Glutamatergic neuron (in vitro differentiated cells): Measurements from ENCODE around the gene ANXA3. TPM values are rescaled to one million over a fixed set of nuclear protein-coding genes. Genes with fewer than 3 reads are reported as not detected.
"Not testable (repeated sequence)": the region's sequence is repeated elsewhere in the genome, so short reads cannot be mapped to it uniquely, and the experiment has no call there.

Source experiments
- DNase-seq: peaks from one replicate; pipeline ENCODE4 v3.0.0; 2022
- H3K27ac Mint-ChIP-seq: one replicate; pipeline ENCODE4 v1.8.0; 2020; ENCODE audit warnings: mild to moderate bottlenecking, mixed read lengths, inconsistent platforms; ENCODE audit not compliant: unreplicated experiment
- H3K27me3 Mint-ChIP-seq: one replicate; pipeline ENCODE4 v1.8.0; 2020; ENCODE audit warnings: mild to moderate bottlenecking, moderate library complexity, mixed read lengths, inconsistent platforms; ENCODE audit not compliant: unreplicated experiment
- H3K36me3 Mint-ChIP-seq: one replicate; pipeline ENCODE4 v1.8.0; 2020; ENCODE audit warnings: mild to moderate bottlenecking, mixed read lengths, inconsistent platforms; ENCODE audit not compliant: unreplicated experiment
- H3K4me1 Mint-ChIP-seq: one replicate; pipeline ENCODE4 v1.8.0; 2020; ENCODE audit warnings: mild to moderate bottlenecking, low read depth, mixed read lengths, inconsistent platforms; ENCODE audit not compliant: unreplicated experiment
- H3K4me3 Mint-ChIP-seq: one replicate; pipeline ENCODE4 v1.8.0; 2020; ENCODE audit warnings: mild to moderate bottlenecking, mixed read lengths, inconsistent platforms; ENCODE audit not compliant: unreplicated experiment
- H3K9me3 Mint-ChIP-seq: one replicate; pipeline ENCODE4 v1.8.0; 2020; ENCODE audit warnings: mild to moderate bottlenecking, moderate library complexity, mixed read lengths, inconsistent platforms; ENCODE audit not compliant: unreplicated experiment
- long read RNA-seq: library from polyadenylated mRNA; unstranded; transcript quantifications from one replicate; pipeline ENCODE4 v2.0.0, GENCODE V29; 2020; ENCODE audit not compliant: unreplicated experiment
- total RNA-seq: library from RNA; stranded (reverse); fragmentation: NEBNext Ultra II Directional; extraction: Animal tissue kit (Norgen Biotek cat#: 25700); gene quantifications from one replicate; pipeline ENCODE4 v1.2.1, GENCODE V29; 2021; ENCODE audit not compliant: unreplicated experiment
- TF ChIP-seq, protein P1 (sequence below): fragments of 200-600 bp; sonication (generic); IDR thresholded peaks from one replicate; pipeline ENCODE4 v1.5.0; 2021; ENCODE audit not compliant: partially characterized antibody, unreplicated experiment

Gene ANXA3, protein sequence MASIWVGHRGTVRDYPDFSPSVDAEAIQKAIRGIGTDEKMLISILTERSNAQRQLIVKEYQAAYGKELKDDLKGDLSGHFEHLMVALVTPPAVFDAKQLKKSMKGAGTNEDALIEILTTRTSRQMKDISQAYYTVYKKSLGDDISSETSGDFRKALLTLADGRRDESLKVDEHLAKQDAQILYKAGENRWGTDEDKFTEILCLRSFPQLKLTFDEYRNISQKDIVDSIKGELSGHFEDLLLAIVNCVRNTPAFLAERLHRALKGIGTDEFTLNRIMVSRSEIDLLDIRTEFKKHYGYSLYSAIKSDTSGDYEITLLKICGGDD
- not detected for total RNA-seq
- long read RNA-seq, partial matches to known transcripts: 0 of 1 reads
- long read RNA-seq, other reads (novel, unspliced or antisense): 0 of 1 reads

DNA sequence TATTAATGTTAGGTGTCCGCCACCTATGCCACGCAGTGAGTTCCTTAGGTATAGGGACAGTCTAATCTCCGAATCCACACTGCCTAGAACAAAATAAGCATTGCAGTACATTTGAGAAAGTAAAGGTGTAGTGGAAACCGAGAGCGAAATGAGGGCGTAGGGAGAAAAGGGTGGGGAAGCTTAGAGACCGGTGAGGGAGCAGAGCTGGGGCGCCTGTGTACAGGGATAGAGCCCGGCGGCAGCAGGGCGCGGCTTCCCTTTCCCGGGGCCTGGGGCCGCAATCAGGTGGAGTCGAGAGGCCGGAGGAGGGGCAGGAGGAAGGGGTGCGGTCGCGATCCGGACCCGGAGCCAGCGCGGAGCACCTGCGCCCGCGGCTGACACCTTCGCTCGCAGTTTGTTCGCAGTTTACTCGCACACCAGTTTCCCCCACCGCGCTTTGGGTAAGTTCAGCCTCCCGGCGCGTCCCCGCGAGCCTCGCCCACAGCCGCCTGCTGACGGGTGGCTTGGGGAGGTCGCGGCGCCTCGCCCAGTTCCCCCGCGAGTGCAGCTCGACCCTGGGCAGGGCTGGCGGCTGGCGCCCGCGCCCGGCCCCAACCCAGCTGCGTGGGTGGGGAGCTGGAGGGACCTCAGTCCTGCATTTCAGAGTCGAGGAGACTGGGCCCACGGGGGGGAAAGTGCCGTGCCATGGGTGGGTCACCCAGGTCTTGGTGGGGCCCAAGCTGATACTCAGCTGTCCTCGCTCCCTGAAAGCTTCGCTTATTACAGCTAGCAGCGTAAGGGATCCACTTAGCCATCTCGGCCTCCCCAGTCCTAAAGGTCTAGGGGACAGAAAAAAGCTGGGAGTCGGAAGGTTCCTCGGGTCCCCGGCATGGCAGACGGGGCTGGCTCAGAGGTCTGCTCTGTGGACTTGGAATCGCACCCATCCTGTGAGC lies at the start of gene ANXA3:
Gene ANXA3 (plus strand): TSS at position 351 of the 932 bp plus-strand sequence. CDS start 2,704 bp downstream, outside the sequence.
- H3K4me3 Mint-ChIP-seq: peak within 1 kb of the TSS; percentile 88
- TF ChIP-seq, protein P1, sequence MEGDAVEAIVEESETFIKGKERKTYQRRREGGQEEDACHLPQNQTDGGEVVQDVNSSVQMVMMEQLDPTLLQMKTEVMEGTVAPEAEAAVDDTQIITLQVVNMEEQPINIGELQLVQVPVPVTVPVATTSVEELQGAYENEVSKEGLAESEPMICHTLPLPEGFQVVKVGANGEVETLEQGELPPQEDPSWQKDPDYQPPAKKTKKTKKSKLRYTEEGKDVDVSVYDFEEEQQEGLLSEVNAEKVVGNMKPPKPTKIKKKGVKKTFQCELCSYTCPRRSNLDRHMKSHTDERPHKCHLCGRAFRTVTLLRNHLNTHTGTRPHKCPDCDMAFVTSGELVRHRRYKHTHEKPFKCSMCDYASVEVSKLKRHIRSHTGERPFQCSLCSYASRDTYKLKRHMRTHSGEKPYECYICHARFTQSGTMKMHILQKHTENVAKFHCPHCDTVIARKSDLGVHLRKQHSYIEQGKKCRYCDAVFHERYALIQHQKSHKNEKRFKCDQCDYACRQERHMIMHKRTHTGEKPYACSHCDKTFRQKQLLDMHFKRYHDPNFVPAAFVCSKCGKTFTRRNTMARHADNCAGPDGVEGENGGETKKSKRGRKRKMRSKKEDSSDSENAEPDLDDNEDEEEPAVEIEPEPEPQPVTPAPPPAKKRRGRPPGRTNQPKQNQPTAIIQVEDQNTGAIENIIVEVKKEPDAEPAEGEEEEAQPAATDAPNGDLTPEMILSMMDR: no peak
- H3K9me3 Mint-ChIP-seq: no peaks in the 10 kb centered on the region
- no peak within 1 kb of the TSS for H3K27ac Mint-ChIP-seq
- DNase-seq: peak; percentile 35
- H3K27me3 Mint-ChIP-seq: no peaks in the 10 kb centered on the region
- no peaks in the 10 kb centered on the region for H3K4me1 Mint-ChIP-seq
- no peaks in the 10 kb centered on the region for H3K36me3 Mint-ChIP-seq

- not testable (repeated sequence) for H3K4me1 Mint-ChIP-seq, H3K27ac Mint-ChIP-seq, H3K4me3 Mint-ChIP-seq, H3K36me3 Mint-ChIP-seq, H3K9me3 Mint-ChIP-seq, H3K27me3 Mint-ChIP-seq, DNase-seq
These were observed 45.3 kb upstream of the ANXA3 start for GRCh38 chr4:78506260-78506659.

DNA sequence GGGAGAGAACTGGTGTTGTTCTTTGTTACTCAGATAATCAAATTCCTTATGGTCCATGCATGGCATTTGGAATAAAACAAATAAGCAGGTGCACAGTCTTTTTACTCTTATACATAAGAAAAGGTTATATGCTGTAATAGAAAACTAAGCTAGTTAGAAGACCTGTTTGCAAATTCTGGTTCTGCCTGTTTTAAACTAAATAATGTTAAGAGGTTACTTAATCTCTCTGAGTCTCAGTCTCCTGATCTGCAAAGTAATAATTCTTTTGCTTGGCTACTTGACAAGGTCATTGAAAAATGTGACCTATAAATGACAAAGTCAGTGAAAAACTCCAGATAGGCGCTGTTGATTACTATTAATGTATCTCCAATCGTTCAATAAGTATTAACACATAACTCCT lies 42.5 kb upstream of the ANXA3 start:
- DNase-seq: no peak
- Mint-ChIP-seq H3K36me3 (no peaks in the 10 kb centered on the region), H3K4me1 (peaks cover 2% of the 10 kb centered on the region), H3K27ac (no peak overlapping the region), H3K27me3 (no peaks in the 10 kb centered on the region), H3K4me3 (no peak overlapping the region), H3K9me3 (no peaks in the 10 kb centered on the region)
- TF ChIP-seq, protein P1: no peak

DNA sequence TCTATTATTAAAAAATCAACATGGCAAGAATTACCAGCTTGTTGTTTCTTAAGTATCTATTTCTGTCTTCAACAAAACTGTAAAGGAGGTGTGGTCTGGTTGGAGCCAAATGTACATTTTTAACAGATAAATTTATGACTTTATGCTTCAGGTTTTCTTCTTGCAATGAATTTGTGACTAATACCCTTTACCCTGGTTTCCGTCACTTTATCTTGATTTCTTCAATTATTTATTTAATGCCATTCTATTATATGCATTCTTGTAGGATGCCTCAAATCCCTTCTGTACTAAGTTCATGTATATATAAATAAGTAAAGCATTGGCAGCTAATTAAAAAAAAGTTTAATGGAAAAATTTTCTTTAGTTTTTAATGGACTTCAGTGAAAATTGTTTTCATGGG lies 41.5 kb upstream of the ANXA3 start:
- no peaks in the 10 kb centered on the region for H3K4me1 Mint-ChIP-seq
- TF ChIP-seq, protein P1: no peak
- no peak overlapping the region for H3K4me3 Mint-ChIP-seq
- H3K9me3 Mint-ChIP-seq: no peaks in the 10 kb centered on the region
- no peak overlapping the region for H3K27ac Mint-ChIP-seq
- no peaks in the 10 kb centered on the region for H3K27me3 Mint-ChIP-seq
- H3K36me3 Mint-ChIP-seq: no peaks in the 10 kb centered on the region
- DNase-seq: no peak

GRCh38 chr4:78510681-78511080 lies 40.9 kb upstream of the ANXA3 start:
- Mint-ChIP-seq H3K27me3 (no peaks in the 10 kb centered on the region), H3K27ac (no peak overlapping the region), H3K4me3 (no peak overlapping the region), H3K4me1 (no peaks in the 10 kb centered on the region), H3K9me3 (no peaks in the 10 kb centered on the region), H3K36me3 (no peaks in the 10 kb centered on the region)
- TF ChIP-seq, protein P1: no peak
- DNase-seq: no peak
